Measurements from ENCODE around the gene COL5A1. TPM values are rescaled to one million over a fixed set of nuclear protein-coding genes. Genes with fewer than 3 reads are reported as not detected.

Gene COL5A1
- total RNA-seq, 1 donor = 801 TPM

- Histone ChIP-seq H2AFZ (ENCODE audit: low read length) (no peak overlapping the region), H4K20me1 (ENCODE audit: insufficient read depth, low read length) (no peaks in the 10 kb centered on the region), H3K27me3 (ENCODE audit: insufficient read depth, low read length) (no peaks in the 10 kb centered on the region), H3K36me3 (ENCODE audit: insufficient read depth, low read length) (no peaks in the 10 kb centered on the region), H3K79me2 (ENCODE audit: insufficient read depth, low read length) (no peaks in the 10 kb centered on the region), H3K4me3 (ENCODE audit: insufficient read depth, low read length) (no peak overlapping the region), H3K4me1 (ENCODE audit: insufficient read depth, low read length) (peaks cover 48% of the 10 kb centered on the region), H3K27ac (ENCODE audit: low read depth, low read length) (peak overlapping the region; percentile 64), H3K9me3 (ENCODE audit: low read depth, low read length) (no peaks in the 10 kb centered on the region), H3K4me2 (ENCODE audit: insufficient read depth, low read length) (peak overlapping the region; percentile 32)
- TF ChIP-seq, protein P1, sequence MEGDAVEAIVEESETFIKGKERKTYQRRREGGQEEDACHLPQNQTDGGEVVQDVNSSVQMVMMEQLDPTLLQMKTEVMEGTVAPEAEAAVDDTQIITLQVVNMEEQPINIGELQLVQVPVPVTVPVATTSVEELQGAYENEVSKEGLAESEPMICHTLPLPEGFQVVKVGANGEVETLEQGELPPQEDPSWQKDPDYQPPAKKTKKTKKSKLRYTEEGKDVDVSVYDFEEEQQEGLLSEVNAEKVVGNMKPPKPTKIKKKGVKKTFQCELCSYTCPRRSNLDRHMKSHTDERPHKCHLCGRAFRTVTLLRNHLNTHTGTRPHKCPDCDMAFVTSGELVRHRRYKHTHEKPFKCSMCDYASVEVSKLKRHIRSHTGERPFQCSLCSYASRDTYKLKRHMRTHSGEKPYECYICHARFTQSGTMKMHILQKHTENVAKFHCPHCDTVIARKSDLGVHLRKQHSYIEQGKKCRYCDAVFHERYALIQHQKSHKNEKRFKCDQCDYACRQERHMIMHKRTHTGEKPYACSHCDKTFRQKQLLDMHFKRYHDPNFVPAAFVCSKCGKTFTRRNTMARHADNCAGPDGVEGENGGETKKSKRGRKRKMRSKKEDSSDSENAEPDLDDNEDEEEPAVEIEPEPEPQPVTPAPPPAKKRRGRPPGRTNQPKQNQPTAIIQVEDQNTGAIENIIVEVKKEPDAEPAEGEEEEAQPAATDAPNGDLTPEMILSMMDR (IDR thresholded peaks at IDR 0.05; ENCODE audit: extremely low read depth, low read depth, low read length) = no peak
- DNase-seq (ENCODE audit: insufficient read length, low spot score, missing footprints) = peak; percentile 77
Observed at GRCh38 chr9:134624137-134624591, 17.4 kb upstream of the COL5A1 start.

GRCh38 chr9:134624621-134625181 is 16.9 kb upstream of the COL5A1 start:
- Histone ChIP-seq H3K4me3 (ENCODE audit: insufficient read depth, low read length) (no peak overlapping the region), H3K27ac (ENCODE audit: low read depth, low read length) (peak overlapping the region; percentile 64), H2AFZ (ENCODE audit: low read length) (no peak overlapping the region), H3K4me1 (ENCODE audit: insufficient read depth, low read length) (peaks cover 48% of the 10 kb centered on the region), H3K4me2 (ENCODE audit: insufficient read depth, low read length) (peak overlapping the region; percentile 32), H3K9me3 (ENCODE audit: low read depth, low read length) (no peaks in the 10 kb centered on the region), H3K79me2 (ENCODE audit: insufficient read depth, low read length) (no peaks in the 10 kb centered on the region), H3K36me3 (ENCODE audit: insufficient read depth, low read length) (no peaks in the 10 kb centered on the region), H4K20me1 (ENCODE audit: insufficient read depth, low read length) (no peaks in the 10 kb centered on the region), H3K27me3 (ENCODE audit: insufficient read depth, low read length) (no peaks in the 10 kb centered on the region)
- peak; percentile 99 for DNase-seq (ENCODE audit: insufficient read length, low spot score, missing footprints)
- TF ChIP-seq, protein P1 (IDR thresholded peaks at IDR 0.05; ENCODE audit: extremely low read depth, low read depth, low read length) = no peak

- TF ChIP-seq, protein P1 (IDR thresholded peaks at IDR 0.05; ENCODE audit: extremely low read depth, low read depth, low read length) = no peak
- Histone ChIP-seq H3K4me3 (ENCODE audit: insufficient read depth, low read length) (no peak overlapping the region), H3K4me1 (ENCODE audit: insufficient read depth, low read length) (peaks cover 48% of the 10 kb centered on the region)
Observed at GRCh38 chr9:134625361-134626068, 16.1 kb upstream of the COL5A1 start.

GRCh38 chr9:134626069-134626423 is 15.6 kb upstream of the COL5A1 start:
- Histone ChIP-seq H3K4me1 (ENCODE audit: insufficient read depth, low read length) (peaks cover 43% of the 10 kb centered on the region), H3K4me3 (ENCODE audit: insufficient read depth, low read length) (no peak overlapping the region), H3K27me3 (ENCODE audit: insufficient read depth, low read length) (no peaks in the 10 kb centered on the region), H3K36me3 (ENCODE audit: insufficient read depth, low read length) (no peaks in the 10 kb centered on the region), H3K27ac (ENCODE audit: low read depth, low read length) (peak overlapping the region; percentile 64), H3K4me2 (ENCODE audit: insufficient read depth, low read length) (no peak overlapping the region), H3K79me2 (ENCODE audit: insufficient read depth, low read length) (no peaks in the 10 kb centered on the region), H2AFZ (ENCODE audit: low read length) (peak overlapping the region; percentile 75), H4K20me1 (ENCODE audit: insufficient read depth, low read length) (no peaks in the 10 kb centered on the region), H3K9me3 (ENCODE audit: low read depth, low read length) (no peaks in the 10 kb centered on the region)
- TF ChIP-seq, protein P1 (IDR thresholded peaks at IDR 0.05; ENCODE audit: extremely low read depth, low read depth, low read length) = no peak
- peak; percentile 73 for DNase-seq (ENCODE audit: insufficient read length, low spot score, missing footprints)

More at GRCh38 chr9:134625361-134626068, 16.1 kb upstream of the COL5A1 start:
- H3K36me3 ChIP-seq (ENCODE audit: insufficient read depth, low read length) = no peaks in the 10 kb centered on the region
- no peaks in the 10 kb centered on the region for H3K79me2 ChIP-seq (ENCODE audit: insufficient read depth, low read length)
- H3K27ac ChIP-seq (ENCODE audit: low read depth, low read length) = peak overlapping the region; percentile 64
- no peaks in the 10 kb centered on the region for H3K9me3 ChIP-seq (ENCODE audit: low read depth, low read length)
- DNase-seq (ENCODE audit: insufficient read length, low spot score, missing footprints) = peak; percentile 66
- peak overlapping the region; percentile 32 for H3K4me2 ChIP-seq (ENCODE audit: insufficient read depth, low read length)
- H4K20me1 ChIP-seq (ENCODE audit: insufficient read depth, low read length) = no peaks in the 10 kb centered on the region
- no peaks in the 10 kb centered on the region for H3K27me3 ChIP-seq (ENCODE audit: insufficient read depth, low read length)
- H2AFZ ChIP-seq (ENCODE audit: low read length) = no peak overlapping the region

Data from osteoblast (primary cell).